HG02610 (cell line): Measurements from ENCODE around the gene FGD2.
A peak's percentile ranks its signal among the peaks of the same experiment; 100 is the strongest.

Source experiments
- ATAC-seq: cut with Tn5 transposase; IDR thresholded peaks from one replicate; pipeline ENCODE4 v1.9.1; 2021; ENCODE audit warnings: mild to moderate bottlenecking, moderate library complexity; ENCODE audit not compliant: unreplicated experiment

Gene FGD2

DNA sequence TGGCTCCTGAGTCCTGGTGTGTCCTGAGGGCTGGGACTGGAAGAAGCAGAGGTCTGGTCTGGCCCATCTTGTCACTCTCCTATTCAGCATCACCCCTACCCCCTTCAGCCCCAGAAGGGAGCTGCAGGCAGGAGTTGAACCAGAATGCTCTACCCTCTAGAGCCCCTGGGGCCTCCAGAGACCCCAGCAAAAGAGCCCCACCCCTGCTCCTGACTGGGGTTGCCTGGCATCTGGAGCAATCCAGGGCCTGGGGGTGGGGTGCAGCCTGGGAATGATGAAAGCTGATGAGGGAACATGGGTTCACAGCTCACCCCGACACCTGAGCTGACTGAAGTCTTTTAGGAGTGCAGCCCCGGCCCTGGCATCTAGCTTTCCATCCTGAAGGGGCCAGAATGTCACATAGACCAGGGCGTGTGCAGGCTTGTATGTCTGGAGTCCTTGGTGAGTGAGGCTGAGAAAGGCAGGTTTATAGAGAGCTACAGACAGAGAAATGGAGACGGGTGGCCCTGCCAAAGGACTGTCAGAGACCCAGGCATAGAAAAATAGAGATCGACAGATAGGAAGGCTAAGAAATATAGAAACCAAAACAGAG lies 12.2 kb downstream of the FGD2 start:
- ATAC-seq, result no peak

DNA sequence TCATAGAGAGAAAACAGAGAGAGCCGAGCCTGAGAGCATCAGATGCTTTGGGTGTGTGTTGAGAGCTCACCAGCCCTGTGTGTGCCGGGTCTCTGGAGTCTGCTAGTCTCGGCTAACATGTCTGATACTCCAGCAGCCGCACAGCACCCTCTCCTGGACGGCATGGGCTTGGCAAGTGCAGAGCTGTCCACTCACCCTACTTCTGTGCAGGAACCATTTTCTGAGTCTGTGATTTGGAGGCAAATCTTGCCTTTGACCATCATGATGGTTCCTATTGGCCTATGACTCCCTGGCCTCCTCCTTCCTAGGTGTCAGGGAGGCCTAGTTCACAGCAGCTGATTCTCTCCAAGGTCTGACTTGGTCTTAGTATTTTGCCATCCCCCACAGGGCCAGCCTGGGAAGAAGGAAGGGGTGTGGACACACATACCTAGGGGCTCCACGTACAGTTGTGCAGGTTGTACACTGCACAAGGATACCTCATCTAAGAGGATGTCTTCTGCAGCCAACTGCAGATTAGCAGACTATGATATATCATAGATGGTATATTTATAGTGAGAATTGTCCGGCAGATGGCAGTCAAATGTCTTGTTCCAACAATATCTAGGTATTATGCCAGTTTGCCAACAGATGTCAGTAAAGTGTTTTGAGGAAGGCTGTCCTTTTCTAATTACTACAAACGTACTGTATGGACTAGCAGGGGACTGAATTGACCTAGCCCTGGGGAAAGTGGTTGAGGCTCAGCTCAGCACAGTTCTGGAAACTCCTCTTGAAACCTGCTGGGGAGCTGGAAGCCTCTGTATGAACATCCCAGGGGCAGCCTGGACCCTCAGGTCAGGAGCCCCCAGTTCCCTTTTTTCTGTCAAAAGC lies 13.0 kb downstream of the FGD2 start:
- peak; percentile 79 for ATAC-seq

DNA sequence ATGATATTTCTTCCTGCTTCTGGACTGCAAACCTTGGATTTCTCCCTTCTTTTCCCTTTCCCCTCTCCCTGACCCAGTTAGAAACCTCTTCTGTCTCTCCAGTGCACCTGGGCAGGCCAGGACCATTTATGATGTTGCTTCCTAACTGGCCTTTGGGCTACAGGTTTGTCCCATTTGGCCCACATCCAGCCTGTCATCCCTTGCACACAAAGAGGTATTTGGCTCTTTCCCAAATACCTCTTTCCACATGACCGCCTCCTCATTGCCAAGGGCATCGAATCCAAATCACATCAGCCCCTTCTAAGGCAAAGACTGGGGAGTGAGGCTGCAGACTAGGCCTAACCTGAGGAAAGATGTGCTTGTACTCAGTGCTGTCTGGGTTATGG lies 13.6 kb downstream of the FGD2 start:
- ATAC-seq, result no peak

GRCh38 chr6:37020381-37020780 lies 14.9 kb downstream of the FGD2 start:
- no peak for ATAC-seq

GRCh38 chr6:37020812-37021211 lies 15.4 kb downstream of the FGD2 start:
- no peak for ATAC-seq

DNA sequence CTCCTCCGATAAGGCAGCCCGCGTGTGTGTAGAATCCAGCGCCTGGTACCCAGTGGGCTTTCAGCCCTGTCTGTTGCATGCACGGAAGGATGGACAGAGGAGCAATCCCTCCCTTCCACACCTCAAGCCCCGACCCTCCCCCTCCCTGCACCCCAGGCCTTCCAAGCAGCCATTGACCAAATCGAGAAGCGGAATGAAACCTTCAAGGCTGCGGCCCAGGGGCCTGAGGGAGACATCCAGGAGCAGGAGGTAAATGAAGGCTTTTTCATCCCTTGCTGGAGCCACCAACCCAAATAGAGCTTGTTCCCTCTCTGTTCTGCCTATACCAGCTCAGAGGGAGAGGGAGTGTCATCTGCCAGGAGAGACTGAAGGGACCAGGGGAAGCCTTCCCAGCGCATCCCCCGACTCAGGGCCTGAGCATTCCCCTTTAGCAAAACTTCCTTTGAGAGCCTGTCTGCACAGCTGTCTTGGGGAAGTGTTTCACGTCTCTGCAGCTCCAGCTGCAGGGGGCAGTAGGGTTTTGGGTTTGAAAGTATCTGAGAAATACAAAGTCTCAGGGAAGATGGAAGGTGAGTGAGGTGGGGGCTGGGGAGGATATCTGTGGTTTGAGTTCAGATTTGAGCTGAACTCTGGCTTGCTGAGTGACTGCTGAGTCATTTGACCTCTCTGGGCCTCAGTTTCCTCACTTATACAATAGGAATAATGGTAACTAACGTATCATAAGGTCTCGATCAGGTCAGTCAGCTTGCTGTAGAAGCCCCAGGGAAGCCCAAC lies 16.1 kb downstream of the FGD2 start:
- ATAC-seq, result no peak

GRCh38 chr6:37022135-37022863 lies 16.8 kb downstream of the FGD2 start:
- no peak for ATAC-seq

DNA sequence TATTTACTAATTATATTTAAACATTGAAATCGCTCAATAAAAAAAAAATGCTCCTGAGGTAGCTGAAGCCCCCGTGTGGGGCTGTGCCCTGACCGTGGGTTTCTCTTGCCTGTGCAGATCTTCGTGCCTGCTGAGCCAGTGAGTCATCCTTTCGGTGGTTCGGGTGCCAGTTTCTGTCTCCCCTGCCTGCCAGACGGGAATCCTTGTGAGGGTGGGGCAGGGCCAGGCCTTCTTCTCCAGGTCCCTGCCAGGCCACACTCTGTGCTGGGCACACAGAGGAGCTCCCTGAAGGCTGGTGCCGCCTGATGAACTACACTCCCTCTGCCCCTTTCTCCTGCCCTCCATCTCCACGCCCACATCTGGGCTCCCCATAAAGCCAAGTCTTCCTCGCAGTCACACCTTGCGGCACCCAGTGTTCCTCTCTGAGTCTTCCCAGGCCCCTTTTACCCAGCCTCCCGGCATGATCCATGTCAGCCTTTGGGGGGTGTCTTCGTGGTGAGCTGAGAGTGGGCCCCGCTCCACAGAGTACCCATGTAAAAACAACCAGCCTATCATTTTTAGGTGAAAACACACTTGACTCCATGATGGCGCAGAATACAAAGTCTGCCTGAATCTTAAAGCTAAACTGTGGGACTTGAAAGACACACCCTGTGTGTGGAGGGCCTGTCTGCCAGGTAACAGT lies 19.3 kb downstream of the FGD2 start:
- ATAC-seq, result no peak

GRCh38 chr6:37025621-37026466 lies 20.4 kb downstream of the FGD2 start:
- ATAC-seq, result no peak

GRCh38 chr6:37027036-37027720 lies 21.7 kb downstream of the FGD2 start:
- ATAC-seq, result no peak

GRCh38 chr6:37027811-37028469 lies 22.5 kb downstream of the FGD2 start:
- no peak for ATAC-seq

DNA sequence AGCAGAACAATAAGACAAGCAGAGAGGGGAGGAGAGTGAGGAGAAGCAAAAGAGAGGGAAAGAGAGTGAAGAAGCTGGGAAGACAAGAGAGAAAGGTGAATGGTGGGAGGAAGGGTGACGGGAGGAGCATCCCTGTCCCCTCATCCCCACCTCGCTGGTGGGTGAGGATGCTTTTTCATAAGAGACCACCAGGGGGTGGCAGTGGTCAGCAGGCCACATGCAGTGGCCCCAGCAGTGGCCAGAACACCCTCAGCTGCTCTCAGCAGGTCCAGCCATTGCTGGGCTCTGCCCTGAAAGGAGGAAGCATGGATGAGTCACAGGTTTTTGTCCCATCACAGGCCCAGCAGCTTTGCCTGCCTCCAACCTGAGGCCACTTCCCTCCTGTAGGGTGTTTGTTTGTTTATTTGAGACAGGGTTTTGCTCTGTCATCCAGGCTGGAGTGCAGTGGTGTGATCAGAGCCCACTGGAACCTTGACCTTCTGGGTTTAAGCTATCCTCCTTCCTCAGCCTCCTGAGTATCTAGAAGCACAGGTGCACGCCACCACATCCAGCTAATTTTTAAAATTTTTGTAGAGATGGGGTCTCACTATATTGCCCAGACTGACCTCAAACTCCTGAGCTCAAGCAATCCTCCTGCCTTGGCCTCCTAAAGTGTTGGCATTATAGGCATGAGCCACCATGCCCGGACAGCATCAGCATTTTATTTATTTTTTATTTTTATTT lies 24.0 kb downstream of the FGD2 start:
- ATAC-seq, result no peak

GRCh38 chr6:37030599-37030998 lies 25.1 kb downstream of the FGD2 start:
- ATAC-seq, result no peak

- no peak for ATAC-seq
Measured at GRCh38 chr6:37032239-37032638, 26.8 kb downstream of the FGD2 start.

DNA sequence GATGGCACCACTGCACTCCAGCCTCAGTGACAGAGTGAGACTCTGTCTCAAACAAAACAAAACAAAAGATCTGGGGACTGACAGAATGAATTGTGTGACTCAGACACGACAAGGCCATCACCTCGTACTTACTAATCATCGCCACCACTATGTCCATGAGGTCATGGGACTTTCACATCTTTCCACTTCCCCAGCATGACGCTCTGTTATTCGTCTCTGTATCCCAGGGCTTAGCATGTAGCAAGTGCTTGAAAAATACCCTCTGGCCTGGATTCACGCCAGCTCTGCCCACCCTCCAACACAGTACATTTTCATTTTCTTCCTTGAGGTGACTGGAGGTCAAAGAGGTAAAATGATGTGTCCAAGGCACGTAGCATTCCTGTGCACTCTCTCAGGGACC lies 27.8 kb downstream of the FGD2 start:
- no peak for ATAC-seq

DNA sequence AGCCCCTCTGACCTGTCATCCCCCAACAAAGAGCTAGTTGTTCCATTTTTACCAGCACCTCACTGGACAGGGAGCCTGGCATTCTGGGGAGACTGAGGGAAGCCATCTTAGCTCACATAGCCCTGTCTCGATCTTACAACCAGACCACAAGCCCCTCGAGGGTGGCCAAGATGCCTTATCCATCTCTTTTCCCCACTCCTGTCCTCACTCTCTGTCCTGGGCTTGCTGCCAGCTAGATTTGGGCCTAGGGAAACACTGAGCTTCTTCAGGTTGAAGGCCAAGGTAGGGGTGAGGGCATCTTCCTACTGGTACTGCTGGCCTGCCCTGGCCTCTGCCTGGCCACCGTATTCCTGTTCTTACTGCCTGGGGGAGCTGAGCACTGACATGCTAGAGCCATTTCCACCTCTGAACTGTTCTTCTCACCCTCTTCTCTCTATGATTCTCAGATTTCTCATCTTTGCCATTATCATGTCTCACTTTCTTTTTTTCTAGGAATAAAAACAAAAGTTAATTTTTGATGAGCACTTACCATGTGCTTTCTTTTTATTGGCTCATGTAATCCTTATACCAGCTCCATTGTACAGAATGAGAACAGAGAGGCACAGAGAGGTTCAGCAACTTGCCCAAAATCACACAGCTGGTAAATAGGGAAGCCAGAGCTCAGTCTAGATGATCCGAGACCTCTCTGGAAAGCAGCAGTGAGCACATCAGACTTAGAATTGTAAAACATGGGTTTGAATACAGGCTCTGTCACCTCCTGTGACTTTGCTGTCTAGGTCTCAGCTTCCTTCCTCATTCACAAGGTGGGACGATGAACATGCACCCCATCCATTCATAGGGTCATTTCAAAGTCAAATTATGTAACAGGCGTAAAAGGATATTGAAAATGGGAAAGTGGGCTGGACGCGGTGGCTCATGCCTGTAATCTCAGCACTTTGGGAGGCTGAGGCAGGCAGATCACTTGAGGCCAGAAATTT lies 28.7 kb downstream of the FGD2 start:
- no peak for ATAC-seq

DNA sequence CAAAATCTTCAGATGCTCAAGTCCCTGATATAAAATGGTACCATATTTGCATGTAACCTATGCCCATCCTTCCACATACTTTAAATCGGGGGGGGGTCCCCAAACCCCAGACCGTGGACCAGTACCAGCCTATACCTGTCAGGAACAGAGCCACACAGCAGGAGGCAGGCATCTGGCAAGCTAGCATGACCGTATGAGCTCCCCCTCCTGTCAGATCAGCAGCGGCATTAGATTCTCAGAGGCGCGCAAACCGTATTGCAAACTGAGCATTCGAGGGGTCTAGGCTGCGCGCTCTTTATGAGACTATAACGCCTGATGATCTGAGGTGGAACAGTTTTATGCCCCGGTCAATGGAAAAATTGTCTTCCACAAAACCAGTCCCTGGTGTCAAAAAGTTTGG lies 30.7 kb downstream of the FGD2 start:
- ATAC-seq, result no peak
